Common myeloid progenitor, CD34-positive (primary cell): ENCODE measurements around the gene INSR.

Source experiments
- CTCF ChIA-PET: fragments of 350-600 bp; sonication (Branson Sonifier 250); formaldehyde crosslinking; loops from one replicate; lab custom pipeline; 2021; ENCODE audit warnings: antibody characterized with exemption; lab: Charles Lee
- POLR2A ChIA-PET: fragments of 350-600 bp; sonication (Branson Sonifier 250); formaldehyde crosslinking; loops from one replicate; lab custom pipeline; 2021; ENCODE audit warnings: antibody characterized with exemption; lab: Charles Lee
- DNase-seq, 3 donors: peaks; one replicate each; pipeline versions ENCODE4 v3.0.0 to v3.0.0-alpha.2; 2013
- H3K27ac ChIP-seq, 2 experiments: 1 replicate in 1 of 2; 2 replicates in 1 of 2; pipeline ENCODE4 v1.7.0; 2013; ENCODE audit warnings: inconsistent platforms in 2 of 2, low read length in 2 of 2, mild to moderate bottlenecking in 2 of 2, low read depth in 1 of 2, moderate library complexity in 1 of 2; ENCODE audit not compliant: severe bottlenecking in 2 of 2, insufficient read depth in 1 of 2, poor library complexity in 1 of 2
- H3K27me3 ChIP-seq, 5 experiments: replicated peaks in 2 of 5; 1 replicate in 3 of 5; 2 replicates in 2 of 5; pipeline versions ENCODE4 v1.6.1 to v1.7.0; 2013; ENCODE audit warnings: low read length in 4 of 5, mild to moderate bottlenecking in 2 of 5, moderate library complexity in 2 of 5, inconsistent platforms in 1 of 5; ENCODE audit not compliant: insufficient read depth in 5 of 5, control insufficient read depth in 4 of 5
- H3K36me3 ChIP-seq, 4 experiments: 1 replicate in 2 of 4; 2 replicates in 2 of 4; pipeline versions ENCODE4 v1.6.1 to v1.7.0; 2013; ENCODE audit warnings: low read length in 3 of 4, control low read depth in 1 of 4, mild to moderate bottlenecking in 1 of 4; ENCODE audit not compliant: control insufficient read depth in 4 of 4, insufficient read depth in 4 of 4
- H3K4me1 ChIP-seq, 4 experiments: 1 replicate in 3 of 4; 2 replicates in 1 of 4; pipeline versions ENCODE4 v1.6.1 to v1.7.1; 2013; ENCODE audit warnings: low read length in 3 of 4, mild to moderate bottlenecking in 3 of 4, control low read depth in 1 of 4, inconsistent platforms in 1 of 4, moderate library complexity in 1 of 4; ENCODE audit not compliant: control insufficient read depth in 4 of 4, insufficient read depth in 4 of 4; ENCODE audit errors: control extremely low read depth in 1 of 4
- H3K4me3 ChIP-seq, 7 experiments: 1 replicate in 4 of 7; 2 replicates in 3 of 7; pipeline versions ENCODE4 v1.5.1 to v1.7.0; 2013; ENCODE audit warnings: mild to moderate bottlenecking in 7 of 7, low read length in 6 of 7, moderate library complexity in 6 of 7, inconsistent platforms in 2 of 7, low read depth in 2 of 7, control low read depth in 1 of 7; ENCODE audit not compliant: insufficient read depth in 4 of 7, control insufficient read depth in 1 of 7; ENCODE audit errors: extremely low read depth in 1 of 7
- H3K9me3 ChIP-seq, 5 experiments: 1 replicate in 4 of 5; 2 replicates in 1 of 5; pipeline versions ENCODE4 v1.6.1 to v1.7.1; 2013; ENCODE audit warnings: low read length in 4 of 5, mild to moderate bottlenecking in 2 of 5, inconsistent platforms in 1 of 5, low read depth in 1 of 5, moderate library complexity in 1 of 5; ENCODE audit not compliant: control insufficient read depth in 4 of 5, insufficient read depth in 2 of 5; ENCODE audit errors: control extremely low read depth in 1 of 5
- WGBS: methylation state at CpG from one replicate; pipeline ENCODE4 v1.1.5; 2013; ENCODE audit not compliant: insufficient coverage; 5-methylcytosine and 5-hydroxymethylcytosine counted together

Gene INSR

GRCh38 chr19:7098701-7099596 is 195.3 kb downstream of the INSR start:
- Histone ChIP-seq H3K36me3 (no peaks in the 10 kb centered on the region), H3K27me3 (no peaks in the 10 kb centered on the region), H3K4me1 (peaks cover 2 to 12% (median 9%) of the 10 kb centered on the region in 4 experiments), H3K9me3 (peaks cover 0 to 25% (median 15%) of the 10 kb centered on the region in 5 experiments), H3K27ac (peak overlapping the region; percentile 75 to 85), H3K4me3 (peak overlapping the region; percentile 60 to 86 (median 74))
- WGBS = under 1% methylated on average over 78 of the region's 78 CpGs
- peak; percentile 88 to 96 (median 94) for DNase-seq
- CTCF ChIA-PET = interaction anchor here (0.5 to 1.4 kb wide), 3 partner anchors 16 to 1394 kb away, joined by 3 to 4 read pairs (median 3); no protein-coding TSS in a partner anchor
- POLR2A ChIA-PET = no interaction called here

GRCh38 chr19:7098096-7098495 is 196.1 kb downstream of the INSR start:
- H3K9me3 ChIP-seq = peaks cover 0 to 31% (median 20%) of the 10 kb centered on the region in 5 experiments
- WGBS = 100% methylated on average over 1 of the region's 3 CpGs
- POLR2A ChIA-PET = no interaction called here
- H3K4me3 ChIP-seq = peak overlapping the region in 4 of 7 experiments; percentile 73 to 86 (median 79)
- DNase-seq = peak in 1 of 3 donors; percentile 22
- H3K4me1 ChIP-seq = peaks cover 2 to 12% (median 9%) of the 10 kb centered on the region in 4 experiments
- CTCF ChIA-PET = no interaction called here
- H3K27me3 ChIP-seq = no peaks in the 10 kb centered on the region
- H3K36me3 ChIP-seq = no peaks in the 10 kb centered on the region
- H3K27ac ChIP-seq = peak overlapping the region in 1 of 2 experiments; percentile 85

- Histone ChIP-seq H3K36me3 (peaks cover 5 to 29% (median 11%) of the 10 kb centered on the region in 4 experiments), H3K27ac (no peak overlapping the region), H3K9me3 (peaks cover 12 to 83% (median 66%) of the 10 kb centered on the region in 5 experiments), H3K4me3 (no peak overlapping the region), H3K27me3 (no peaks in the 10 kb centered on the region), H3K4me1 (no peaks in the 10 kb centered on the region)
- 91% methylated on average over 5 of the region's 6 CpGs for WGBS
- no peak for DNase-seq
- ChIA-PET CTCF (no interaction called here), POLR2A (no interaction called here)
These were observed 205.2 kb downstream of the INSR start for GRCh38 chr19:7088999-7089398.

- CTCF ChIA-PET = interaction anchor here (0.6 to 0.7 kb wide), 2 partner anchors 16 to 784 kb away, joined by 3 to 4 read pairs; no protein-coding TSS in a partner anchor
- no peaks in the 10 kb centered on the region for H3K4me1 ChIP-seq
- peak overlapping the region in 1 of 7 experiments; percentile 46 for H3K4me3 ChIP-seq
- 99% methylated on average over 11 of the region's 15 CpGs for WGBS
- H3K36me3 ChIP-seq = peaks cover 53 to 73% (median 63%) of the 10 kb centered on the region in 4 experiments
- H3K27ac ChIP-seq = no peak overlapping the region
- H3K9me3 ChIP-seq = peaks cover 31 to 95% (median 80%) of the 10 kb centered on the region in 5 experiments
- DNase-seq = peak; percentile 52 to 85 (median 74)
- H3K27me3 ChIP-seq = no peaks in the 10 kb centered on the region
- POLR2A ChIA-PET = no interaction called here
These were observed 210.9 kb downstream of the INSR start for GRCh38 chr19:7083076-7083956.

GRCh38 chr19:7078008-7078407 is 216.2 kb downstream of the INSR start:
- Histone ChIP-seq H3K36me3 (peaks cover 60 to 99% (median 91%) of the 10 kb centered on the region in 4 experiments), H3K27ac (no peak overlapping the region), H3K4me3 (peak overlapping the region in 1 of 7 experiments; percentile 6), H3K27me3 (no peaks in the 10 kb centered on the region), H3K9me3 (peaks cover 22 to 84% (median 79%) of the 10 kb centered on the region in 5 experiments), H3K4me1 (no peaks in the 10 kb centered on the region)
- CTCF ChIA-PET = no interaction called here
- whole genome bisulfite sequencing = no CpG with 5 or more reads among the region's 2 CpGs
- DNase-seq = peak in 2 of 3 donors; percentile 55 to 69
- POLR2A ChIA-PET = interaction anchor here (0.6 kb wide), 1 partner anchor 133 kb away, joined by 3 read pairs; no protein-coding TSS in a partner anchor

- H3K4me1 ChIP-seq = no peaks in the 10 kb centered on the region
- H3K4me3 ChIP-seq = no peak overlapping the region
- no peaks in the 10 kb centered on the region for H3K27me3 ChIP-seq
- no peak overlapping the region for H3K27ac ChIP-seq
- no peak for DNase-seq
- CTCF ChIA-PET = interaction anchor here (0.6 kb wide), 1 partner anchor 197 kb away, joined by 3 read pairs; no protein-coding TSS in a partner anchor
- H3K36me3 ChIP-seq = peaks cover 52 to 98% (median 84%) of the 10 kb centered on the region in 4 experiments
- peaks cover 10 to 73% (median 68%) of the 10 kb centered on the region in 5 experiments for H3K9me3 ChIP-seq
- WGBS = 96% methylated on average over 6 of the region's 6 CpGs
- POLR2A ChIA-PET = no interaction called here
These were observed 218.1 kb downstream of the INSR start for GRCh38 chr19:7076151-7076550.
